22Rv1 (cell line): Measurements from ENCODE around the gene SSH2.

Experiments
- ZFX ChIP-seq: fragments of 450-650 bp; IDR thresholded peaks from 2 replicates; pipeline ENCODE4 v1.6.1; 2017; ENCODE audit warnings: antibody characterized with exemption, borderline replicate concordance
- TF ChIP-seq, protein P1 (sequence below): fragments of 450-650 bp; IDR thresholded peaks from 2 replicates; pipeline ENCODE4 v1.5.1; 2017; ENCODE audit warnings: mild to moderate bottlenecking

DNA sequence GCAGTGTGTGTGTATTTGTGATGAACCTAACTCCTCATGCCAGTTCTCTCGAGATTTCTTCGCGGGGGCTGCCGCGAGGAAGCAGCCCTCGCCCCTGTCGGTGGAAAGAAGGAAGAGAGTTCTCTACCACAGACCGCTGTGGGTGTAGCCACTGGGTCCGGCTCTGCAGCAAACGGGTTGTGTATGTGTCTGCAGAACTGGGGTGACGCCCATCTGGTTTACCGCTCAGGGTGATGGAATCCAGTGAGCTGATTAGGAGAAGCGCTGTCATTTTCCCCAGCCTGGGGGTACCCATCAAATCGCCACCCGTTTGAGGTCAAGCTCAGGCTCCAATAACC, 315.0 kb downstream of the SSH2 start:
- TF ChIP-seq, protein P1, sequence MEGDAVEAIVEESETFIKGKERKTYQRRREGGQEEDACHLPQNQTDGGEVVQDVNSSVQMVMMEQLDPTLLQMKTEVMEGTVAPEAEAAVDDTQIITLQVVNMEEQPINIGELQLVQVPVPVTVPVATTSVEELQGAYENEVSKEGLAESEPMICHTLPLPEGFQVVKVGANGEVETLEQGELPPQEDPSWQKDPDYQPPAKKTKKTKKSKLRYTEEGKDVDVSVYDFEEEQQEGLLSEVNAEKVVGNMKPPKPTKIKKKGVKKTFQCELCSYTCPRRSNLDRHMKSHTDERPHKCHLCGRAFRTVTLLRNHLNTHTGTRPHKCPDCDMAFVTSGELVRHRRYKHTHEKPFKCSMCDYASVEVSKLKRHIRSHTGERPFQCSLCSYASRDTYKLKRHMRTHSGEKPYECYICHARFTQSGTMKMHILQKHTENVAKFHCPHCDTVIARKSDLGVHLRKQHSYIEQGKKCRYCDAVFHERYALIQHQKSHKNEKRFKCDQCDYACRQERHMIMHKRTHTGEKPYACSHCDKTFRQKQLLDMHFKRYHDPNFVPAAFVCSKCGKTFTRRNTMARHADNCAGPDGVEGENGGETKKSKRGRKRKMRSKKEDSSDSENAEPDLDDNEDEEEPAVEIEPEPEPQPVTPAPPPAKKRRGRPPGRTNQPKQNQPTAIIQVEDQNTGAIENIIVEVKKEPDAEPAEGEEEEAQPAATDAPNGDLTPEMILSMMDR = no peak
- TF ChIP-seq ZFX = no peak
